ENCODE results near the gene CIB1.

GRCh38 chr15:90210593-90210992 is 23.1 kb downstream of the CIB1 start:
- TF ChIP-seq CTCF (conservative IDR thresholded peaks at IDR 0.05) (no peak), EZH2 (IDR thresholded peaks at IDR 0.05; ENCODE audit: low read depth) (no peak)
